HG02981 (cell line): ENCODE measurements around the gene TAC3.

Experiments
- ATAC-seq: cut with Tn5 transposase; IDR thresholded peaks from one replicate; pipeline ENCODE4 v1.9.1; 2021; ENCODE audit warnings: mild to moderate bottlenecking, moderate library complexity; ENCODE audit not compliant: unreplicated experiment

The TAC3 gene

GRCh38 chr12:57005980-57006808, 10.1 kb downstream of the TAC3 start, which contains the start of gene ZBTB39:
ZBTB39 (minus strand) TSS chr12:57006546; CDS start chr12:57004917, 1,629 bp downstream.
- ATAC-seq, result peak; percentile 66

- no peak for ATAC-seq
Measured at GRCh38 chr12:57004651-57005050, 11.7 kb downstream of the TAC3 start.

- ATAC-seq, result no peak
Measured at GRCh38 chr12:57003395-57003794, 12.9 kb downstream of the TAC3 start.

- ATAC-seq, result no peak
Measured at GRCh38 chr12:57001448-57001906, 14.9 kb downstream of the TAC3 start.

- no peak for ATAC-seq
Measured at GRCh38 chr12:57000393-57000792, 15.9 kb downstream of the TAC3 start.

- no peak for ATAC-seq
Measured at GRCh38 chr12:56999456-56999855, 16.9 kb downstream of the TAC3 start.

- peak; percentile 77 for ATAC-seq
Measured at GRCh38 chr12:56998981-56999380, 17.3 kb downstream of the TAC3 start.

GRCh38 chr12:56998316-56998715, 18.0 kb downstream of the TAC3 start:
- ATAC-seq, result no peak

- no peak for ATAC-seq
Measured at GRCh38 chr12:56996793-56997545, 19.4 kb downstream of the TAC3 start.

- ATAC-seq, result no peak
Measured at GRCh38 chr12:56995930-56996496, 20.3 kb downstream of the TAC3 start.

GRCh38 chr12:56995201-56995929, 21.0 kb downstream of the TAC3 start:
- ATAC-seq, result no peak

- no peak for ATAC-seq
Measured at GRCh38 chr12:56994231-56994746, 22.0 kb downstream of the TAC3 start.

GRCh38 chr12:56993346-56993745, 23.0 kb downstream of the TAC3 start:
- no peak for ATAC-seq

GRCh38 chr12:56991319-56992246, 24.7 kb downstream of the TAC3 start:
- ATAC-seq, result no peak

GRCh38 chr12:56990648-56991318, 25.5 kb downstream of the TAC3 start:
- ATAC-seq, result no peak

GRCh38 chr12:56989861-56990610, 26.3 kb downstream of the TAC3 start:
- ATAC-seq, result no peak

GRCh38 chr12:56988207-56988739, 28.1 kb downstream of the TAC3 start:
- ATAC-seq, result no peak

GRCh38 chr12:56987551-56988053, 28.7 kb downstream of the TAC3 start:
- no peak for ATAC-seq
